IMR-90 (cell line): ENCODE measurements around the gene HMCN1. TPM values are rescaled to one million over a fixed set of nuclear protein-coding genes. Genes with fewer than 3 reads are reported as not detected.

Source experiments
- ATAC-seq: fragments of 200-7000 bp; cut with Tn5 transposase; 2 replicates; pipeline ENCODE4 v1.9.1; 2020; ENCODE audit warnings: low read depth, mild to moderate bottlenecking, moderate library complexity
- BruUV-seq: library from RNA; stranded (reverse); fragments of 400-500 nt; replicated peaks from 2 replicates; lab custom pipeline; 2021; lab: Mats Ljungman, UMichigan
- CTCF ChIA-PET: fragments of 300-600 bp; formaldehyde crosslinking; extraction: SDS; loops from one replicate; lab custom pipeline; 2021; ENCODE audit warnings: antibody characterized with exemption; lab: Yijun Ruan, JAX
- POLR2A ChIA-PET: fragments of 300-600 bp; sonication (Branson Sonifier 250); formaldehyde crosslinking; loops from one replicate; lab custom pipeline; 2022; ENCODE audit warnings: antibody characterized with exemption; ENCODE audit not compliant: unreplicated experiment; lab: Charles Lee
- DNase-seq: peaks from one replicate; pipeline ENCODE4 v3.0.0; 2013
- H2AFZ ChIP-seq: replicated peaks from 2 replicates; pipeline ENCODE3; 2013; ENCODE audit warnings: low read length, mild to moderate bottlenecking; ENCODE audit not compliant: poor library complexity
- H2AK5ac ChIP-seq: 2 replicates; pipeline ENCODE4 v1.6.1; 2013; ENCODE audit warnings: low read depth, low read length, inconsistent platforms
- H2AK9ac ChIP-seq: replicated peaks from 2 replicates; pipeline ENCODE3; 2013; ENCODE audit warnings: mild to moderate bottlenecking, low read depth, low read length, moderate library complexity; ENCODE audit not compliant: poor library complexity
- H2BK120ac ChIP-seq: 2 replicates; pipeline ENCODE4 v1.6.1; 2013; ENCODE audit warnings: low read depth, low read length, inconsistent platforms
- H2BK15ac ChIP-seq: 3 replicates; pipeline ENCODE4 v1.6.1; 2013; ENCODE audit warnings: low read depth, low read length, inconsistent platforms
- H2BK20ac ChIP-seq: 2 replicates; pipeline ENCODE4 v1.6.1; 2013; ENCODE audit warnings: low read depth, mild to moderate bottlenecking, inconsistent platforms, low read length, moderate library complexity
- H2BK5ac ChIP-seq: 2 replicates; pipeline ENCODE4 v1.6.1; 2013; ENCODE audit warnings: mild to moderate bottlenecking, low read depth, low read length, inconsistent platforms; ENCODE audit not compliant: poor library complexity, severe bottlenecking
- H3K14ac ChIP-seq: replicated peaks from 2 replicates; pipeline ENCODE4 v1.6.1; 2013; ENCODE audit warnings: low read depth, low read length, inconsistent platforms
- H3K18ac ChIP-seq: 2 replicates; pipeline ENCODE4 v1.6.1; 2013; ENCODE audit warnings: low read depth, low read length, control low read depth
- H3K23ac ChIP-seq: 2 replicates; pipeline ENCODE4 v1.6.1; 2013; ENCODE audit warnings: low read depth, low read length, inconsistent platforms
- H3K27ac ChIP-seq: 2 replicates; pipeline ENCODE4 v1.5.1; 2013; ENCODE audit warnings: mild to moderate bottlenecking, control low read depth, low read length; ENCODE audit not compliant: insufficient read depth
- H3K27me3 ChIP-seq: 2 replicates; pipeline ENCODE4 v1.6.1; 2013; ENCODE audit warnings: low read length; ENCODE audit not compliant: control insufficient read depth, insufficient read depth
- H3K36me3 ChIP-seq: 2 replicates; pipeline ENCODE4 v1.6.1; 2013; ENCODE audit warnings: low read length, mixed read lengths; ENCODE audit not compliant: control insufficient read depth, insufficient read depth
- H3K4ac ChIP-seq: 2 replicates; pipeline ENCODE4 v1.6.1; 2013; ENCODE audit warnings: low read depth, low read length, inconsistent platforms
- H3K4me1 ChIP-seq: 2 replicates; pipeline ENCODE4 v1.6.1; 2013; ENCODE audit warnings: low read length, mixed read lengths; ENCODE audit not compliant: control insufficient read depth, insufficient read depth
- H3K4me2 ChIP-seq: 2 replicates; pipeline ENCODE4 v1.6.1; 2013; ENCODE audit warnings: low read depth, mild to moderate bottlenecking, control low read depth, low read length, moderate library complexity
- H3K4me3 ChIP-seq: 2 replicates; pipeline ENCODE4 v1.5.1; 2013; ENCODE audit warnings: low read depth, mild to moderate bottlenecking, control low read depth, low read length, moderate library complexity; ENCODE audit not compliant: insufficient read depth
- H3K56ac ChIP-seq: 2 replicates; pipeline ENCODE4 v1.6.1; 2013; ENCODE audit warnings: low read length, inconsistent platforms; ENCODE audit not compliant: insufficient read depth; ENCODE audit errors: extremely low read depth
- H3K79me1 ChIP-seq, 2 experiments: 2 replicates each; pipeline ENCODE4 v1.6.1; 2013; ENCODE audit warnings: low read length in 2 of 2, inconsistent platforms in 1 of 2, low read depth in 1 of 2
- H3K9ac ChIP-seq: 2 replicates; pipeline ENCODE4 v1.6.1; 2013; ENCODE audit warnings: low read depth, low read length, control low read depth
- H3K9me1 ChIP-seq: 2 replicates; pipeline ENCODE4 v1.6.1; 2013; ENCODE audit warnings: low read length, inconsistent platforms; ENCODE audit not compliant: insufficient read depth
- H3K9me3 ChIP-seq: 2 replicates; pipeline ENCODE4 v1.6.1; 2013; ENCODE audit warnings: low read length; ENCODE audit not compliant: control insufficient read depth, insufficient read depth
- H4K20me1 ChIP-seq: 2 replicates; pipeline ENCODE4 v1.6.1; 2013; ENCODE audit warnings: low read length, inconsistent platforms; ENCODE audit not compliant: insufficient read depth
- H4K5ac ChIP-seq: 2 replicates; pipeline ENCODE4 v1.6.1; 2013; ENCODE audit warnings: mild to moderate bottlenecking, low read depth, low read length, control low read depth
- H4K8ac ChIP-seq, 2 experiments: 2 replicates each; pipeline ENCODE4 v1.6.1; 2013; ENCODE audit warnings: low read depth in 2 of 2, low read length in 2 of 2, control low read depth in 1 of 2, inconsistent platforms in 1 of 2
- H4K91ac ChIP-seq: 2 replicates; pipeline ENCODE4 v1.6.1; 2013; ENCODE audit warnings: low read depth, low read length, inconsistent platforms; ENCODE audit not compliant: insufficient read depth
- BHLHE40 ChIP-seq: fragments of 150-350 bp; IDR thresholded peaks from 2 replicates; pipeline ENCODE4 v1.6.1; 2016; ENCODE audit warnings: mild to moderate bottlenecking, low read depth, low read length
- CEBPB ChIP-seq: IDR thresholded peaks from 2 replicates; pipeline ENCODE4 v1.6.1; 2012; ENCODE audit warnings: low read depth, low read length, improper control_type of control experiment
- CHD1 ChIP-seq: IDR thresholded peaks from 2 replicates; pipeline ENCODE4 v1.6.1; 2012; ENCODE audit warnings: low read depth, low read length, improper control_type of control experiment
- FOS ChIP-seq: fragments of 150-350 bp; IDR thresholded peaks from 2 replicates; pipeline ENCODE4 v1.6.1; 2016; ENCODE audit warnings: low read depth, low read length
- MAFK ChIP-seq: IDR thresholded peaks from 2 replicates; pipeline ENCODE4 v1.6.1; 2012; ENCODE audit warnings: low read depth, low read length, improper control_type of control experiment
- NFE2L2 ChIP-seq: fragments of 150-350 bp; IDR thresholded peaks from 2 replicates; pipeline ENCODE4 v1.6.1; 2016; ENCODE audit warnings: low read depth, mild to moderate bottlenecking, low read length
- POLR2A ChIP-seq: IDR thresholded peaks from 2 replicates; pipeline ENCODE4 v1.6.1; 2012; ENCODE audit warnings: mild to moderate bottlenecking, low read depth, low read length
- RAD21 ChIP-seq: IDR thresholded peaks from 2 replicates; pipeline ENCODE4 v1.6.1; 2012; ENCODE audit warnings: low read length, improper control_type of control experiment
- RCOR1 ChIP-seq: IDR thresholded peaks from 2 replicates; pipeline ENCODE4 v1.6.1; 2012; ENCODE audit warnings: mild to moderate bottlenecking, low read length, improper control_type of control experiment; ENCODE audit not compliant: insufficient replicate concordance
- USF2 ChIP-seq: fragments of 150-350 bp; IDR thresholded peaks from 2 replicates; pipeline ENCODE4 v1.6.1; 2017; ENCODE audit warnings: mild to moderate bottlenecking, antibody characterized with exemption, low read length, low read depth
- WGBS, 2 experiments: methylation state at CpG; one replicate each; pipeline versions ENCODE4 v1.1.5 to v1.1.7; 2013; ENCODE audit warnings: missing lambda C conversion rate in 2 of 2; ENCODE audit not compliant: insufficient read length in 1 of 2; ENCODE audit errors: extremely low coverage in 2 of 2; 5-methylcytosine and 5-hydroxymethylcytosine counted together
- dilution Hi-C: fragments of 300-500 bp; cut with HindIII; formaldehyde crosslinking; loops from one replicate; pipeline ENCODE4 v1.14.3; 2018; ENCODE audit warnings: low sequenced_read_pairs; ENCODE audit not compliant: unreplicated experiment
- in situ Hi-C: fragments of 300-500 bp; cut with MboI; formaldehyde crosslinking; loops from 3 replicates; pipeline ENCODE4 v1.14.3; 2019; ENCODE audit warnings: low sequenced_read_pairs, inconsistent platforms, mixed read lengths
- intact Hi-C: fragments of 100-400 bp; cut with micrococcal nuclease; formaldehyde crosslinking; loops from 2 replicates; pipeline ENCODE4 v1.10.0; 2022
- polyA plus RNA-seq, 3 experiments: library from polyadenylated mRNA; depleted of rRNA; stranded (reverse); fragments of >200 nt; gene quantifications; 2 replicates each; pipeline ENCODE4 v1.2.3, GENCODE V29; 2012; ENCODE audit warnings: low replicate concordance in 1 of 3
- total RNA-seq: library from RNA; depleted of rRNA; stranded (reverse); fragments of >200 nt; gene quantifications from 2 replicates; pipeline ENCODE4 v1.2.3, GENCODE V29; 2012

The HMCN1 gene
- total and polyA plus RNA-seq, 2 of the 4 experiments (the other 2 are of a cell fraction) = 6.1 to 11.7 TPM

- Histone ChIP-seq H3K4me2 (no peak overlapping the region), H2AK9ac (no peak overlapping the region), H3K4me3 (no peak overlapping the region), H3K18ac (no peak overlapping the region), H3K4ac (no peak overlapping the region), H4K20me1 (no peaks in the 10 kb centered on the region), H2BK5ac (no peak overlapping the region), H3K27ac (no peak overlapping the region), H3K9me3 (no peaks in the 10 kb centered on the region), H3K4me1 (peaks cover 4% of the 10 kb centered on the region), H2BK20ac (no peak overlapping the region), H2AFZ (no peak overlapping the region), H3K79me1 (no peaks in the 10 kb centered on the region), H3K27me3 (no peaks in the 10 kb centered on the region), H3K23ac (no peak overlapping the region), H4K91ac (no peak overlapping the region), H3K14ac (no peak overlapping the region), H3K36me3 (no peaks in the 10 kb centered on the region), H2BK15ac (no peak overlapping the region), H2AK5ac (no peak overlapping the region), H2BK120ac (no peak overlapping the region), H4K8ac (no peak overlapping the region), H3K9ac (no peak overlapping the region), H4K5ac (no peak overlapping the region), H3K56ac (no peak overlapping the region), H3K9me1 (no peaks in the 10 kb centered on the region)
- in situ Hi-C loops = loop anchor here (10.0 kb wide), 1 partner anchor 483 kb away; no protein-coding TSS in a partner anchor
- CTCF ChIA-PET = interaction anchor here (2.7 kb wide), 1 partner anchor 490 kb away, joined by 9 read pairs; no protein-coding TSS in a partner anchor
- BruUV-seq = no TSS peak
- WGBS, 2 experiments = no CpG with 5 or more reads among the region's 2 CpGs
- TF ChIP-seq NFE2L2 (no peak), MAFK (no peak), BHLHE40 (no peak), RAD21 (no peak), CEBPB (no peak), USF2 (no peak), POLR2A (no peak), RCOR1 (no peak), FOS (no peak), CHD1 (no peak)
- intact Hi-C loops = no loop called here
- POLR2A ChIA-PET = no interaction called here
- no peak for ATAC-seq
- dilution Hi-C loops = no loop called here
- DNase-seq = no peak
Observed at GRCh38 chr1:185722098-185722497, 12.1 kb upstream of the HMCN1 start.
